Karpas-422 (cell line): ENCODE data around the gene PCDHGA7. TPM values are rescaled to one million over a fixed set of nuclear protein-coding genes. Genes with fewer than 3 reads are reported as not detected.
"Not testable (repeated sequence)": the region's sequence is repeated elsewhere in the genome, so short reads cannot be mapped to it uniquely, and the experiment has no call there.

Experiments
- DNase-seq: peaks from one replicate; pipeline ENCODE4 v3.0.0-alpha.2; 2015
- H2AFZ ChIP-seq: fragments of 200-600 bp; sonication (generic); 2 replicates; pipeline ENCODE4 v1.6.1; 2014; ENCODE audit warnings: antibody characterized with exemption, low read length, mixed read lengths
- H3K27ac ChIP-seq: fragments of 200-600 bp; sonication (generic); 2 replicates; pipeline ENCODE4 v1.5.1; 2014; ENCODE audit warnings: mild to moderate bottlenecking, low read length, moderate library complexity
- H3K27me3 ChIP-seq: fragments of 200-600 bp; sonication (generic); 2 replicates; pipeline ENCODE4 v1.6.1; 2014; ENCODE audit warnings: low read length, mixed read lengths
- H3K36me3 ChIP-seq: fragments of 200-600 bp; sonication (generic); 2 replicates; pipeline ENCODE4 v1.6.1; 2014; ENCODE audit warnings: low read length, mixed read lengths; ENCODE audit not compliant: insufficient read depth
- H3K4me1 ChIP-seq: fragments of 200-600 bp; sonication (generic); 2 replicates; pipeline ENCODE4 v1.6.1; 2014; ENCODE audit warnings: mild to moderate bottlenecking, low read length, mixed read lengths
- H3K4me2 ChIP-seq: fragments of 200-600 bp; sonication (generic); 2 replicates; pipeline ENCODE4 v1.6.1; 2014; ENCODE audit warnings: low read length, low read depth, mild to moderate bottlenecking; ENCODE audit not compliant: poor library complexity, severe bottlenecking
- H3K4me3 ChIP-seq: fragments of 200-600 bp; sonication (generic); 2 replicates; pipeline ENCODE4 v1.5.1; 2014; ENCODE audit warnings: mild to moderate bottlenecking, antibody characterized with exemption, low read length, mixed read lengths
- H3K79me2 ChIP-seq: fragments of 200-600 bp; sonication (generic); 2 replicates; pipeline ENCODE4 v1.6.1; 2014; ENCODE audit warnings: mild to moderate bottlenecking, low read length, mixed read lengths
- H3K9ac ChIP-seq: fragments of 200-600 bp; sonication (generic); 2 replicates; pipeline ENCODE4 v1.6.0; 2014; ENCODE audit warnings: low read length
- H3K9me2 ChIP-seq: fragments of 200-600 bp; sonication (generic), shearing (Covaris generic); replicated peaks from 2 replicates; pipeline ENCODE4 v1.6.0; 2014; ENCODE audit warnings: mild to moderate bottlenecking, low read length, moderate library complexity; ENCODE audit not compliant: insufficient read depth
- H3K9me3 ChIP-seq: fragments of 300-700, 200-600 bp; sonication (generic); 2 replicates; pipeline ENCODE4 v1.6.1; 2014; ENCODE audit warnings: low read length, mixed read lengths
- H4K20me1 ChIP-seq: fragments of 200-600 bp; sonication (generic); 2 replicates; pipeline ENCODE4 v1.6.1; 2014; ENCODE audit warnings: mild to moderate bottlenecking, antibody characterized with exemption, low read length, low read depth; ENCODE audit not compliant: insufficient read depth
- total RNA-seq: library from RNA; depleted of rRNA; stranded (reverse); fragments of >200 nt; shearing (Covaris generic); gene quantifications from 2 replicates; pipeline ENCODE4 v1.2.3, GENCODE V29; 2014; ENCODE audit warnings: low replicate concordance

The PCDHGA7 gene
- total RNA-seq, 1 experiment from 2014 or later = 8.4 TPM

DNA sequence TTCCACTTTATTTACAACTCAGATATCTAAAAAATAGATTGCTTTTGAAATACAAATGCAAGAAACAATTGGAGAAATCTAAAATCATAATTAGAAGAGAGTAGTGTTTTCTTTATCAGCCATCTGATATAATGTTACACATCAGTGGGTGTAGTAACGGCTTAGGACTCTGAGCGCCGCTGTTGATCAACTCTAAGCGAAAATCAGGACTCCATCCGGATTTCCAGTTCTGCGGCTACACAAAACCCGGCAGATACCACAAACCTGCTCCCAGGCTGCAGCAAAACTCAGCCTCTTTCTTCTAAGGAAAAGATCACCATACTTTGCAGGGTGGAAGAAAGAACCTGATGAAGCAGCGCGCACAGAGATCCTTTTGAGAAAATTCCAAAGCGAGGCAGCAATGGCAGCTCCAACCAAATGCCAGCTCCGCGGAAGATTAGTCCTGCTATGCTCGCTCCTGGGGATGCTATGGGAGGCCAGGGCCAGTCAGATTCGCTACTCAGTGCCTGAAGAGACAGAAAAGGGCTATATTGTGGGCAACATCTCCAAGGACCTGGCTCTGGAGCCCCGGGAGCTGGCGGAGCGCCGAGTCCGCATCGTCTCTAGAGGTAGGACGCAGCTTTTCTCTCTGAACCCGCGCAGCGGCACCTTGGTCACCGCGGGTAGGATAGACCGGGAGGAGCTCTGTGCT is 20.2 kb downstream of the PCDHGA7 start, which contains the start of gene PCDHGA9:
Gene PCDHGA9 (plus strand): TSS at position 226 of the 691 bp plus-strand sequence. CDS start 175 bp downstream, at position 401.
- no peaks in the 10 kb centered on the region for H4K20me1 ChIP-seq
- peaks cover 54% of the 10 kb centered on the region for H3K79me2 ChIP-seq
- no peak for DNase-seq
- peaks cover 23% of the 10 kb centered on the region for H3K9me3 ChIP-seq
- no peak within 1 kb of the TSS for H3K4me2 ChIP-seq
- no peaks in the 10 kb centered on the region for H3K4me1 ChIP-seq
- no peak within 1 kb of the TSS for H3K9ac ChIP-seq
- H3K27me3 ChIP-seq = no peaks in the 10 kb centered on the region
- H3K4me3 ChIP-seq = no peak within 1 kb of the TSS
- no peaks in the 10 kb centered on the region for H3K9me2 ChIP-seq
- H3K36me3 ChIP-seq = peaks cover 29% of the 10 kb centered on the region
- H3K27ac ChIP-seq = no peak within 1 kb of the TSS
- H2AFZ ChIP-seq = no peak within 1 kb of the TSS

DNA sequence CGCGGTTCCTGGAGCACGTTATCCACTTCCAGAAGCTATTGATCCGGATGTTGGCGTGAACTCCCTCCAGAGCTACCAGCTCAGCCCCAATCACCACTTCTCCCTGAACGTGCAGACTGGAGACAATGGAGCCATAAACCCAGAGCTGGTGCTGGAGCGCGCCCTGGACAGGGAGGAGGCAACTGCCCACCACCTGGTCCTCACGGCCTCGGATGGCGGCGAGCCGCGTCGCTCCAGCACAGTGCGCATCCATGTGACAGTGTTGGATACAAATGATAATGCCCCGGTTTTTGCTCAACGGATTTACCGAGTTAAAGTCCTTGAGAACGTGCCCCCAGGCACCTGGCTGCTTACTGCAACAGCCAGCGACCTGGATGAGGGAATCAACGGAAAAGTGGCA is 20.8 kb downstream of the PCDHGA7 start:
- Histone ChIP-seq H4K20me1 (no peaks in the 10 kb centered on the region), H3K4me1 (no peaks in the 10 kb centered on the region), H3K36me3 (peaks cover 29% of the 10 kb centered on the region), H3K9me2 (no peaks in the 10 kb centered on the region), H3K9ac (no peak overlapping the region), H2AFZ (no peak overlapping the region), H3K4me2 (no peak overlapping the region), H3K4me3 (no peak overlapping the region), H3K27me3 (no peaks in the 10 kb centered on the region), H3K9me3 (peaks cover 23% of the 10 kb centered on the region), H3K27ac (no peak overlapping the region), H3K79me2 (peaks cover 55% of the 10 kb centered on the region)
- no peak for DNase-seq

DNA sequence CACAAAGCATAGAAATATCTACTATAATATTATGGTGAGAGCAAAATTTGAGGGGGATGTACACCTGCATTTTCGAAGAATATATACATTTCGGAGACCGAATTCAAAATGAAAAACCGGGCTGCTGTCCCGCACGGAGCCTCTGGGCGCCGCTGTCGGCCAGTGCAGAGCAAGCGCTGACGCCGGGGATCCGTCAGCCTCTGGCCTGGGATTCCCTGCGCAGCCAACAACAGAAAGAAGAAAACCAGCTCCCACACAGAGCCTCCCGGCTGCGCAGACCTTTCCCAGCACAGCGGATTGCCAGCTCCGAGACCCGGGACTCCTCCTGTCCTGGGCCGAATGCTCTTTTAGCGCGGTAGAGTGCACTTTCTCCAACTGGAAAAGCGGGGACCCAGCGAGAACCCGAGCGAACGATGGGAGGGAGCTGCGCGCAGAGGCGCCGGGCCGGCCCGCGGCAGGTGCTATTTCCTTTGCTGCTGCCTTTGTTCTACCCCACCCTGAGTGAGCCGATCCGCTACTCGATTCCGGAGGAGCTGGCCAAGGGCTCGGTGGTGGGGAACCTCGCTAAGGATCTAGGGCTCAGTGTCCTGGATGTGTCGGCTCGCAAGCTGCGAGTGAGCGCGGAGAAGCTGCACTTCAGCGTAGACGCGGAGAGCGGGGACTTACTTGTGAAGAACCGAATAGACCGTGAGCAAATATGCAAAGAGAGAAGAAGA is 25.4 kb downstream of the PCDHGA7 start, which contains the start of gene PCDHGB6:
Gene PCDHGB6 (plus strand): TSS at position 232 of the 716 bp plus-strand sequence. CDS start 182 bp downstream, at position 414.
- peaks cover 37% of the 10 kb centered on the region for H3K79me2 ChIP-seq
- not testable (repeated sequence) for H3K4me3 ChIP-seq, H3K4me1 ChIP-seq, H3K9me2 ChIP-seq, H4K20me1 ChIP-seq, H2AFZ ChIP-seq, H3K9me3 ChIP-seq, H3K9ac ChIP-seq, H3K27ac ChIP-seq, DNase-seq, H3K27me3 ChIP-seq, H3K4me2 ChIP-seq, H3K36me3 ChIP-seq

DNA sequence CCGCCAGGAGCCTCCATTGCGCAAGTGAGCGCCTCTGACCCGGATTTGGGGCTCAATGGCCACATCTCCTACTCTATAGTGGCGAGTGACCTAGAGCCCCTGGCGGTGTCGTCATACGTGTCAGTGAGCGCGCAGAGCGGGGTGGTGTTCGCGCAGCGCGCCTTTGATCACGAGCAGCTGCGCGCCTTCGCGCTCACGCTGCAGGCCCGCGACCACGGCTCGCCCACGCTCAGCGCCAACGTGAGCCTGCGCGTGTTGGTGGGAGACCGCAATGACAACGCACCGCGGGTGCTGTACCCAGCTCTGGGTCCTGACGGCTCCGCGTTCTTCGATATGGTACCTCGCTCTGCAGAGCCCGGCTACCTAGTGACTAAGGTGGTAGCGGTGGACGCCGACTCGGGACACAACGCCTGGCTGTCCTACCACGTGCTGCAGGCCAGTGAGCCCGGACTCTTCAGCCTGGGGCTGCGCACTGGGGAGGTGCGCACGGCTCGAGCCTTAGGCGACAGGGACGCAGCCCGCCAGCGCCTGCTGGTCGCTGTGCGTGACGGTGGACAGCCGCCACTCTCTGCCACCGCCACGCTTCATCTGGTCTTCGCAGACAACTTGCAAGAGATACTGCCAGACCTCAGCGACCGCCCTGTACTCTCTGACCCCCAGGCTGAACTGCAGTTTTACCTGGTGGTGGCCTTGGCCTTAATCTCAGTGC is 27.2 kb downstream of the PCDHGA7 start:
- H3K27me3 ChIP-seq = no peaks in the 10 kb centered on the region
- H4K20me1 ChIP-seq = no peaks in the 10 kb centered on the region
- H3K9me3 ChIP-seq = peaks cover 7% of the 10 kb centered on the region
- peaks cover 38% of the 10 kb centered on the region for H3K79me2 ChIP-seq
- no peak overlapping the region for H3K4me2 ChIP-seq
- H3K4me1 ChIP-seq = peaks cover 3% of the 10 kb centered on the region; the same call in 1 of the 2 replicates
- H3K4me3 ChIP-seq = no peak overlapping the region
- no peaks in the 10 kb centered on the region for H3K9me2 ChIP-seq
- no peak overlapping the region for H3K27ac ChIP-seq
- peaks cover 25% of the 10 kb centered on the region for H3K36me3 ChIP-seq
- H2AFZ ChIP-seq = no peak overlapping the region
- DNase-seq = no peak
- H3K9ac ChIP-seq = no peak overlapping the region

DNA sequence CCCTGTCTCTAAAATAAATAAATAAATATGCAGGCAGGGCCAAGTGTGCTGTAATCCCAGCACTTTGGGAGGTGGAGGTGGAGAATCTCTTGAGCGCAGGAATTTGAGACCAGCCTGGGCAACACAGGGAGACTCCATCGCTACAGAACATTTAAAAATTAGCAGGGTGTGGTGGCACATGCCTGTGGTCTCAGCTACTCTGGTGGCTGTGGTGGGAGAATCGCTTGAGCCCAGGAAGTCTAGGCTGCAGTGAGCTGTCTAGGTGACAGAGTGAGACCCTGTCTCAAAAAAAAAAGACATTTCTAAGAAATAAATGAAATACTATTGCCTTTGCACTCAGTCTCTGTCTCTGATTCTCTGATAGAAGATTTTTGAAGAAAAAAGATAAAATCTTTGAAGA is 29.0 kb downstream of the PCDHGA7 start:
- Histone ChIP-seq H3K79me2 (peaks cover 23% of the 10 kb centered on the region), H3K9me3 (peaks cover 7% of the 10 kb centered on the region), H3K9ac (no peak overlapping the region), H3K9me2 (no peaks in the 10 kb centered on the region), H3K36me3 (peaks cover 25% of the 10 kb centered on the region), H3K4me2 (no peak overlapping the region), H3K27me3 (no peaks in the 10 kb centered on the region), H3K4me1 (peaks cover 3% of the 10 kb centered on the region; the same call in 1 of the 2 replicates), H4K20me1 (no peaks in the 10 kb centered on the region), H3K4me3 (no peak overlapping the region), H3K27ac (0 out of 2 replicates have a peak overlapping the region, but pooled peaks have one; percentile 18), H2AFZ (no peak overlapping the region)
- DNase-seq = no peak

DNA sequence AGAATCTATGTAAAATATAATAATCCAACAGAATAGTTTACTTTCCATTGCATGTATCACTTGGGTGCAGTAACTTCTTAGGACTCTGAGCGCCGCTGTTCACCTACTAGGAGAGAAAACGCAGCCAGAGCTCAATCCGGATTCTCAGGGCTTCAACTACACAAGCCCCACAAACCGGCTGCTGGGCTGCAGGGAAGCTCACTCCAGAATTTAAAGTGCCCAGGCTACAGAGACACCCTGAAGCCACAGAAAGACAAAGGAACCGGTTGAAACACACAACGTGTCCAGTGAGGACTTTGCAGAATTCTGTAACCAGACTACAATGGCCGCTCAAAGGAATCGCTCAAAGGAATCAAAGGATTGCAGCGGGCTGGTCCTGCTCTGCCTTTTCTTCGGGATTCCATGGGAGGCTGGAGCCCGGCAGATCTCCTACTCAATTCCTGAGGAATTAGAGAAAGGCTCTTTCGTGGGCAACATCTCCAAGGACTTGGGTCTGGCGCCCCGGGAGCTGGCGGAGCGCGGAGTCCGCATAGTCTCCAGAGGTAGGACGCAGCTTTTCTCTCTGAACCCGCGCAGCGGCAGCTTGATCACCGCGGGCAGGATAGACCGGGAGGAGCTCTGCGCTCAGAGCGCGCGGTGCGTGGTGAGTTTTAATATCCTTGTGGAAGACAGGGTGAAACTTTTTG is 30.5 kb downstream of the PCDHGA7 start, which contains the start of gene PCDHGA10:
Gene PCDHGA10 (plus strand): TSS at position 134 of the 686 bp plus-strand sequence. CDS start 189 bp downstream, at position 323.
- Histone ChIP-seq H2AFZ (no peak within 1 kb of the TSS), H3K9me2 (no peaks in the 10 kb centered on the region), H3K79me2 (peaks cover 13% of the 10 kb centered on the region), H4K20me1 (no peaks in the 10 kb centered on the region), H3K4me3 (no peak within 1 kb of the TSS), H3K27me3 (no peaks in the 10 kb centered on the region), H3K4me1 (peaks cover 3% of the 10 kb centered on the region; the same call in 1 of the 2 replicates), H3K36me3 (peaks cover 18% of the 10 kb centered on the region), H3K9ac (no peak within 1 kb of the TSS), H3K27ac (0 out of 2 replicates have a peak within 1 kb of the TSS, but pooled peaks have one; percentile 18), H3K9me3 (no peaks in the 10 kb centered on the region; the same call in 1 of the 2 replicates), H3K4me2 (no peak within 1 kb of the TSS)
- DNase-seq = peak; percentile 90

DNA sequence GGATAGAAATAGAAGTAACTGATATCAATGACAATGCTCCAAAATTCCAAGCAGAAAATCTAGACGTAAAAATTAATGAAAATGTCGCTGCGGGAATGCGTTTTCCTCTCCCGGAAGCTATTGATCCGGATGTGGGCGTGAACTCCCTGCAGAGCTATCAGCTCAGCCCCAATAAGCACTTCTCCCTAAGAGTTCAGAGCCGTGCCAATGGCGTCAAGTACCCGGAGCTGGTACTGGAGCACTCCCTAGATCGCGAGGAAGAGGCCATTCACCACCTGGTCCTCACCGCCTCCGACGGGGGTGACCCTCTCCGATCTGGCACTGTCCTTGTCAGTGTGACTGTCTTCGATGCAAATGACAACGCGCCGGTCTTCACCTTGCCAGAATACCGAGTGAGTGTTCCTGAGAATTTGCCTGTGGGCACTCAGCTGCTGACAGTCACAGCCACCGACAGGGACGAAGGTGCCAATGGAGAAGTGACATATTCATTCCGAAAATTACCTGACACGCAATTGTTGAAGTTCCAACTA is 31.1 kb downstream of the PCDHGA7 start:
- DNase-seq = no peak
- peaks cover 3% of the 10 kb centered on the region; the same call in 1 of the 2 replicates for H3K4me1 ChIP-seq
- H3K27me3 ChIP-seq = no peaks in the 10 kb centered on the region
- H3K4me2 ChIP-seq = no peak overlapping the region
- H3K27ac ChIP-seq = no peak overlapping the region
- no peaks in the 10 kb centered on the region for H3K9me2 ChIP-seq
- peaks cover 13% of the 10 kb centered on the region for H3K79me2 ChIP-seq
- H3K9ac ChIP-seq = no peak overlapping the region
- no peaks in the 10 kb centered on the region for H4K20me1 ChIP-seq
- no peak overlapping the region for H3K4me3 ChIP-seq
- H3K9me3 ChIP-seq = peaks cover 6% of the 10 kb centered on the region; the same call in 1 of the 2 replicates
- H2AFZ ChIP-seq = no peak overlapping the region
- peaks cover 18% of the 10 kb centered on the region for H3K36me3 ChIP-seq
